Esophagus squamous epithelium (tissue), 4 donors: Measurements from ENCODE around the gene CAMK1D.

Experiments used
- POLR2A ChIP-seq, 4 donors: fragments of 450-650 bp; IDR thresholded peaks; one replicate each; pipeline ENCODE4 v1.6.1; 2017; ENCODE audit warnings: antibody characterized with exemption in 4 of 4, mild to moderate bottlenecking in 4 of 4, moderate library complexity in 3 of 4
- TF ChIP-seq, protein P1 (sequence below), 6 experiments: fragments of 450-650 bp in 4 of 6; fragments of 200-600 bp in 2 of 6; sonication (generic) in 2 of 6; IDR thresholded peaks; one replicate each; pipeline ENCODE4 v1.5.1; 2016 to 2019; ENCODE audit warnings: antibody characterized with exemption in 6 of 6, mild to moderate bottlenecking in 4 of 6, moderate library complexity in 4 of 6

DNA sequence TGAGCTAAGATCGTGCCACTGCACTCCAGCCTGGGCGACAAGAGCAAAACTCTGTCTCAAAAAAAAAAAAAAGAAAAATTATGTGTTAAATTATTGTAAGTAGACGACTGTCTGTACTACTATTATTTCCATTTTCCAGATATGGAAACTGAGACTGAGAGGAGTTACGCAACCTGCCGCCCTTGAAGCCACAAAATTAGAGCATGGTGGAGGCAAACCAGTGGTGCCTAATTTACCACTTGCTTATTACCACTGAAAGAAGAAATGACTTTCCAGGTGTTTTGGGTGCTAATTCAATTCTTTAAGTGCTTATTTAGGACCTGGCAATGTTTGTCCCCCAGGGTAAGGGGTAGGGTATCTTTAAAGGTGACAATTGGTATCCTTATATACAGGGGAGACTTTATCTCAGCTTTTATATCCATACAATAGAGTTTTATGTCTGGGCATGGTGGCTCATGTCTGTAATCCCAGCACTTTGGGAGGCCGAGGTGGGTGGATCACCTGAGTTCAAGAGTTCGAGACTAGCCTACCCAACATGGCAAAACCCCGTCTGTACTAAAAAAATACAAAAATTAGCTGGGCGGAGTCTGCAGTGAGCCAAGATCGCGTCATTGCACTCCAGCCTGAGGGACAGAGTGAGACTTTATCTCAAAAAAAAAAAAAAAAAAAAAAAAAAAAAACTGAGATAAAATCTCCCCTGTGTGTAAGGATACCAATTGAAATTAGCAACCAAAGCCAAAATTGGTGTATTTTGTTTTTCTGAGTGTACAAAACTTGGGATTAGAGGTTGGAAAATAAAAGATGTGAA lies 16.6 kb upstream of the CAMK1D start:
- TF ChIP-seq, protein P1, sequence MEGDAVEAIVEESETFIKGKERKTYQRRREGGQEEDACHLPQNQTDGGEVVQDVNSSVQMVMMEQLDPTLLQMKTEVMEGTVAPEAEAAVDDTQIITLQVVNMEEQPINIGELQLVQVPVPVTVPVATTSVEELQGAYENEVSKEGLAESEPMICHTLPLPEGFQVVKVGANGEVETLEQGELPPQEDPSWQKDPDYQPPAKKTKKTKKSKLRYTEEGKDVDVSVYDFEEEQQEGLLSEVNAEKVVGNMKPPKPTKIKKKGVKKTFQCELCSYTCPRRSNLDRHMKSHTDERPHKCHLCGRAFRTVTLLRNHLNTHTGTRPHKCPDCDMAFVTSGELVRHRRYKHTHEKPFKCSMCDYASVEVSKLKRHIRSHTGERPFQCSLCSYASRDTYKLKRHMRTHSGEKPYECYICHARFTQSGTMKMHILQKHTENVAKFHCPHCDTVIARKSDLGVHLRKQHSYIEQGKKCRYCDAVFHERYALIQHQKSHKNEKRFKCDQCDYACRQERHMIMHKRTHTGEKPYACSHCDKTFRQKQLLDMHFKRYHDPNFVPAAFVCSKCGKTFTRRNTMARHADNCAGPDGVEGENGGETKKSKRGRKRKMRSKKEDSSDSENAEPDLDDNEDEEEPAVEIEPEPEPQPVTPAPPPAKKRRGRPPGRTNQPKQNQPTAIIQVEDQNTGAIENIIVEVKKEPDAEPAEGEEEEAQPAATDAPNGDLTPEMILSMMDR (IDR thresholded peaks at IDR 0.05): no peak
- TF ChIP-seq POLR2A (IDR thresholded peaks at IDR 0.05): no peak
